Neuronal stem cell (in vitro differentiated cells): Measurements from ENCODE around the gene PTGES3.

ENCODE experiments used
- DNase-seq: peaks from one replicate; pipeline ENCODE4 v3.0.0-alpha.2; 2013; ENCODE audit warnings: low spot score
- H2AFZ ChIP-seq: one replicate; pipeline ENCODE4 v1.6.1; 2013; ENCODE audit warnings: mild to moderate bottlenecking, low read length, inconsistent platforms
- H2AK5ac ChIP-seq: 2 replicates; pipeline ENCODE4 v1.6.1; 2013; ENCODE audit warnings: low read depth, mild to moderate bottlenecking, inconsistent platforms, low read length, moderate library complexity, mixed read lengths
- H2BK120ac ChIP-seq: 2 replicates; pipeline ENCODE4 v1.6.1; 2013; ENCODE audit warnings: low read depth, mild to moderate bottlenecking, inconsistent platforms, low read length, moderate library complexity, mixed read lengths
- H2BK12ac ChIP-seq: one replicate; pipeline ENCODE4 v1.6.1; 2013; ENCODE audit warnings: low read length, inconsistent platforms
- H2BK15ac ChIP-seq: 2 replicates; pipeline ENCODE4 v1.6.1; 2013; ENCODE audit warnings: mild to moderate bottlenecking, low read length, inconsistent platforms, mixed read lengths
- H2BK5ac ChIP-seq: one replicate; pipeline ENCODE4 v1.6.1; 2013; ENCODE audit warnings: inconsistent platforms, mild to moderate bottlenecking, low read length, moderate library complexity
- H3K14ac ChIP-seq: one replicate; pipeline ENCODE4 v1.6.1; 2013; ENCODE audit warnings: low read length, inconsistent platforms
- H3K18ac ChIP-seq: 2 replicates; pipeline ENCODE4 v1.6.1; 2013; ENCODE audit warnings: low read length, inconsistent platforms
- H3K23ac ChIP-seq: 2 replicates; pipeline ENCODE4 v1.6.1; 2013; ENCODE audit warnings: low read depth, mild to moderate bottlenecking, mixed read lengths, low read length, inconsistent platforms; ENCODE audit not compliant: poor library complexity
- H3K27ac ChIP-seq: replicated peaks from 3 replicates; pipeline ENCODE4 v1.5.1; 2013; ENCODE audit warnings: low read length, inconsistent platforms
- H3K27me3 ChIP-seq, 3 experiments: 2 replicates each; pipeline ENCODE4 v1.6.1; 2013; ENCODE audit warnings: low read length in 3 of 3, mild to moderate bottlenecking in 2 of 3, inconsistent platforms in 1 of 3, low read depth in 1 of 3, mixed read lengths in 1 of 3, moderate library complexity in 1 of 3; ENCODE audit not compliant: control insufficient read depth in 3 of 3, insufficient read depth in 3 of 3
- H3K36me3 ChIP-seq, 2 donors: replicated peaks in 1 of 2; 2 replicates each; pipeline ENCODE4 v1.6.1; 2013; ENCODE audit warnings: low read length in 2 of 2; ENCODE audit not compliant: control insufficient read depth in 2 of 2, insufficient read depth in 2 of 2
- H3K4ac ChIP-seq: 2 replicates; pipeline ENCODE4 v1.6.1; 2013; ENCODE audit warnings: inconsistent platforms, mild to moderate bottlenecking, low read length, moderate library complexity
- H3K4me1 ChIP-seq, 2 donors: 1 replicate in 1 of 2; 2 replicates in 1 of 2; pipeline ENCODE4 v1.6.1; 2013; ENCODE audit warnings: low read length in 2 of 2, low read depth in 1 of 2; ENCODE audit not compliant: control insufficient read depth in 2 of 2, insufficient read depth in 1 of 2
- H3K4me2 ChIP-seq: one replicate; pipeline ENCODE4 v1.6.1; 2013; ENCODE audit warnings: mild to moderate bottlenecking, low read length, inconsistent platforms; ENCODE audit not compliant: insufficient read depth, poor library complexity, severe bottlenecking
- H3K4me3 ChIP-seq, 2 donors: 2 replicates each; pipeline ENCODE4 v1.5.1; 2013; ENCODE audit warnings: low read length in 2 of 2, mild to moderate bottlenecking in 2 of 2, inconsistent platforms in 1 of 2, moderate library complexity in 1 of 2
- H3K79me1 ChIP-seq: one replicate; pipeline ENCODE4 v1.6.1; 2013; ENCODE audit warnings: low read depth, mild to moderate bottlenecking, inconsistent platforms, low read length, moderate library complexity
- H3K9ac ChIP-seq: one replicate; pipeline ENCODE4 v1.6.1; 2013; ENCODE audit warnings: mild to moderate bottlenecking, low read depth, low read length, inconsistent platforms; ENCODE audit not compliant: poor library complexity
- H3K9me3 ChIP-seq, 2 donors: replicated peaks in 1 of 2; 2 replicates each; pipeline versions ENCODE3 to v1.6.1; 2013; ENCODE audit warnings: low read length in 2 of 2, mild to moderate bottlenecking in 2 of 2, inconsistent platforms in 1 of 2, low read depth in 1 of 2, mixed read lengths in 1 of 2, moderate library complexity in 1 of 2; ENCODE audit not compliant: control insufficient read depth in 2 of 2, insufficient read depth in 1 of 2
- H4K8ac ChIP-seq: one replicate; pipeline ENCODE4 v1.6.1; 2013; ENCODE audit warnings: low read depth, mild to moderate bottlenecking, inconsistent platforms, low read length, moderate library complexity
- H4K91ac ChIP-seq: one replicate; pipeline ENCODE4 v1.6.1; 2013; ENCODE audit warnings: low read length, low read depth, mild to moderate bottlenecking, inconsistent platforms; ENCODE audit not compliant: poor library complexity
- WGBS, 2 donors: extraction: QIAGEN DNeasy Blood & Tissue Kit; methylation state at CpG; one replicate each; pipeline ENCODE4 v1.1.7; 2013; ENCODE audit warnings: missing lambda C conversion rate in 2 of 2, mixed read lengths in 1 of 2; ENCODE audit not compliant: insufficient read length in 2 of 2, insufficient replicate concordance in 1 of 2; ENCODE audit errors: extremely low coverage in 2 of 2; 5-methylcytosine and 5-hydroxymethylcytosine counted together

PTGES3 gene

GRCh38 chr12:56724972-56725722 is 37.1 kb upstream of the PTGES3 start, which contains the start of gene NACA:
NACA (minus strand) TSS chr12:56725299; CDS start chr12:56724521, 778 bp downstream.
- peak within 1 kb of the TSS; percentile 99 for H3K18ac ChIP-seq
- no peak within 1 kb of the TSS for H3K4ac ChIP-seq
- H3K4me1 ChIP-seq = peaks cover 14 to 17% of the 10 kb centered on the region in 2 donors
- peak within 1 kb of the TSS; percentile 82 to 95 for H3K4me3 ChIP-seq
- H2BK12ac ChIP-seq = no peak within 1 kb of the TSS
- H3K9ac ChIP-seq = peak within 1 kb of the TSS; percentile 89
- H3K27me3 ChIP-seq = no peaks in the 10 kb centered on the region
- H3K79me1 ChIP-seq = peaks cover 2% of the 10 kb centered on the region
- H2BK120ac ChIP-seq = no peak within 1 kb of the TSS
- H2AK5ac ChIP-seq = peak within 1 kb of the TSS; percentile 87
- peaks cover 19 to 73% of the 10 kb centered on the region in 2 donors for H3K36me3 ChIP-seq
- H3K23ac ChIP-seq = peak within 1 kb of the TSS; percentile 90
- no peak within 1 kb of the TSS for H2BK15ac ChIP-seq
- WGBS, 2 donors = no CpG with 5 or more reads among the region's 46 CpGs
- peak within 1 kb of the TSS; percentile 56 for H2BK5ac ChIP-seq
- peak within 1 kb of the TSS; percentile 92 for H3K27ac ChIP-seq
- H2AFZ ChIP-seq = peak within 1 kb of the TSS; percentile 78
- peak within 1 kb of the TSS; percentile 53 for H4K91ac ChIP-seq
- peak; percentile 88 for DNase-seq
- peak within 1 kb of the TSS; percentile 11 for H3K14ac ChIP-seq
- peak within 1 kb of the TSS; percentile 75 for H3K4me2 ChIP-seq
- no peaks in the 10 kb centered on the region for H3K9me3 ChIP-seq
- H4K8ac ChIP-seq = peak within 1 kb of the TSS; percentile 87

- H3K23ac ChIP-seq = peak overlapping the region; percentile 90
- no CpG with 5 or more reads among the region's 9 CpGs for WGBS, 2 donors
- H3K9me3 ChIP-seq = no peaks in the 10 kb centered on the region
Measured at GRCh38 chr12:56724701-56724971, 36.6 kb upstream of the PTGES3 start.

GRCh38 chr12:56723889-56724700 is 36.0 kb upstream of the PTGES3 start:
- H3K27ac ChIP-seq = peak overlapping the region; percentile 92
- no CpG with 5 or more reads among the region's 14 CpGs for WGBS, 2 donors

More at GRCh38 chr12:56724701-56724971, 36.6 kb upstream of the PTGES3 start:
- Histone ChIP-seq H3K4me3 (peak overlapping the region; percentile 82 to 95), H3K79me1 (peaks cover 4% of the 10 kb centered on the region), H3K18ac (peak overlapping the region; percentile 99), H4K8ac (peak overlapping the region; percentile 87), H2BK5ac (peak overlapping the region; percentile 56), H2BK120ac (no peak overlapping the region), H2BK15ac (no peak overlapping the region), H3K4ac (no peak overlapping the region), H3K36me3 (peaks cover 22 to 73% of the 10 kb centered on the region in 2 donors), H4K91ac (peak overlapping the region; percentile 53), H3K14ac (peak overlapping the region; percentile 11), H3K27me3 (no peaks in the 10 kb centered on the region), H3K27ac (peak overlapping the region; percentile 92), H2BK12ac (no peak overlapping the region), H3K4me2 (peak overlapping the region; percentile 74), H3K9ac (peak overlapping the region; percentile 89), H3K4me1 (peaks cover 14 to 20% of the 10 kb centered on the region in 2 donors), H2AK5ac (peak overlapping the region; percentile 87), H2AFZ (peak overlapping the region; percentile 75)
- peak; percentile 12 for DNase-seq

GRCh38 chr12:56723352-56723751 is 35.3 kb upstream of the PTGES3 start:
- peak overlapping the region in 1 of 2 donors; percentile 82 for H3K4me3 ChIP-seq
- H3K18ac ChIP-seq = no peak overlapping the region
- H3K79me1 ChIP-seq = peaks cover 4% of the 10 kb centered on the region
- no peak overlapping the region for H3K4ac ChIP-seq
- no peak overlapping the region for H3K9ac ChIP-seq
- no peak overlapping the region for H4K91ac ChIP-seq
- no peaks in the 10 kb centered on the region for H3K9me3 ChIP-seq
- no peak overlapping the region for H2AK5ac ChIP-seq
- no peak overlapping the region for H4K8ac ChIP-seq
- H2BK12ac ChIP-seq = no peak overlapping the region
- peaks cover 26 to 72% of the 10 kb centered on the region in 2 donors for H3K36me3 ChIP-seq
- DNase-seq = no peak
- H3K4me2 ChIP-seq = no peak overlapping the region
- no peak overlapping the region for H2BK5ac ChIP-seq
- peaks cover 14 to 20% of the 10 kb centered on the region in 2 donors for H3K4me1 ChIP-seq
- no peak overlapping the region for H2BK120ac ChIP-seq
- no peaks in the 10 kb centered on the region for H3K27me3 ChIP-seq
- no peak overlapping the region for H2AFZ ChIP-seq
- H3K14ac ChIP-seq = no peak overlapping the region
- no peak overlapping the region for H3K27ac ChIP-seq
- no CpG with 5 or more reads among the region's 3 CpGs for WGBS, 2 donors
- H3K23ac ChIP-seq = no peak overlapping the region
- H2BK15ac ChIP-seq = no peak overlapping the region

More at GRCh38 chr12:56723889-56724700, 36.0 kb upstream of the PTGES3 start:
- no peak overlapping the region for H4K91ac ChIP-seq
- no peak overlapping the region for H4K8ac ChIP-seq
- H2AK5ac ChIP-seq = peak overlapping the region; percentile 87
- H2BK120ac ChIP-seq = no peak overlapping the region
- peaks cover 4% of the 10 kb centered on the region for H3K79me1 ChIP-seq
- H3K4me1 ChIP-seq = peaks cover 14 to 20% of the 10 kb centered on the region in 2 donors
- peak overlapping the region; percentile 82 to 95 for H3K4me3 ChIP-seq
- peak overlapping the region; percentile 56 for H2BK5ac ChIP-seq
- peaks cover 24 to 73% of the 10 kb centered on the region in 2 donors for H3K36me3 ChIP-seq
- peak overlapping the region; percentile 74 for H3K4me2 ChIP-seq
- no peak overlapping the region for H3K18ac ChIP-seq
- peak overlapping the region; percentile 11 for H3K14ac ChIP-seq
- H2BK12ac ChIP-seq = no peak overlapping the region
- H3K4ac ChIP-seq = no peak overlapping the region
- peak overlapping the region; percentile 89 for H3K9ac ChIP-seq
- no peak for DNase-seq
- no peak overlapping the region for H2BK15ac ChIP-seq
- no peaks in the 10 kb centered on the region for H3K27me3 ChIP-seq
- no peak overlapping the region for H2AFZ ChIP-seq
- H3K9me3 ChIP-seq = no peaks in the 10 kb centered on the region
- H3K23ac ChIP-seq = no peak overlapping the region
